Neural cell (in vitro differentiated cells): Measurements from ENCODE around the gene CSF2RB. TPM values are rescaled to one million over a fixed set of nuclear protein-coding genes. Genes with fewer than 3 reads are reported as not detected.

Experiments used
- H2AFZ ChIP-seq: fragments of 200-600, 300-800 bp; sonication (generic), shearing (Covaris generic); 2 replicates; pipeline ENCODE4 v1.6.0; 2014; ENCODE audit warnings: low read depth, mild to moderate bottlenecking, antibody characterized with exemption, low read length, moderate library complexity
- H3F3A ChIP-seq: fragments of 200-600 bp; shearing (Covaris generic); 2 replicates; pipeline ENCODE4 v1.6.1; 2016; ENCODE audit warnings: mild to moderate bottlenecking, moderate library complexity, mixed read lengths, antibody characterized with exemption, low read length; ENCODE audit not compliant: insufficient read depth, poor library complexity, severe bottlenecking
- H3K27ac ChIP-seq: fragments of 200-600, 300-800 bp; sonication (generic), shearing (Covaris generic); 2 replicates; pipeline ENCODE4 v1.5.1; 2014; ENCODE audit warnings: mild to moderate bottlenecking, low read length, moderate library complexity
- H3K27me3 ChIP-seq: fragments of 300-800, 200-600 bp; sonication (generic), shearing (Covaris generic); 2 replicates; pipeline ENCODE4 v1.6.0; 2014; ENCODE audit warnings: mild to moderate bottlenecking, low read depth, low read length, moderate library complexity; ENCODE audit not compliant: insufficient read depth
- H3K36me3 ChIP-seq: fragments of 300-800, 200-600 bp; sonication (generic), shearing (Covaris generic); 2 replicates; pipeline ENCODE4 v1.5.1; 2014; ENCODE audit warnings: mild to moderate bottlenecking, antibody characterized with exemption, low read length, moderate library complexity; ENCODE audit not compliant: insufficient read depth
- H3K4me2 ChIP-seq: fragments of 300-800, 200-600 bp; sonication (generic), shearing (Covaris generic); 2 replicates; pipeline ENCODE4 v1.6.0; 2014; ENCODE audit warnings: mild to moderate bottlenecking, low read length
- H3K4me3 ChIP-seq: fragments of 300-800, 200-600 bp; sonication (generic), shearing (Covaris generic); 2 replicates; pipeline ENCODE4 v1.5.1; 2014; ENCODE audit warnings: mild to moderate bottlenecking, low read length, moderate library complexity
- H3K79me2 ChIP-seq: fragments of 200-600 bp; shearing (Covaris generic); replicated peaks from 2 replicates; pipeline ENCODE4 v1.6.0; 2014; ENCODE audit warnings: mild to moderate bottlenecking, low read length, moderate library complexity; ENCODE audit not compliant: insufficient read depth
- H3K9ac ChIP-seq: fragments of 300-800, 200-600 bp; sonication (generic), shearing (Covaris generic); 2 replicates; pipeline ENCODE4 v1.6.1; 2016; ENCODE audit warnings: mild to moderate bottlenecking, low read length, mixed read lengths
- H3K9me2 ChIP-seq: fragments of 200-600 bp; shearing (Covaris generic); 2 replicates; pipeline ENCODE4 v1.6.1; 2016; ENCODE audit warnings: mild to moderate bottlenecking, low read length, mixed read lengths; ENCODE audit not compliant: insufficient read depth
- H3K9me3 ChIP-seq: fragments of 200-600, 300-800 bp; sonication (generic), shearing (Covaris generic); 2 replicates; pipeline ENCODE4 v1.6.1; 2016; ENCODE audit warnings: mild to moderate bottlenecking, mixed run types, low read length, moderate library complexity, mixed read lengths
- H4K20me1 ChIP-seq: fragments of 200-600 bp; shearing (Covaris generic); 2 replicates; pipeline ENCODE4 v1.6.1; 2016; ENCODE audit warnings: mild to moderate bottlenecking, mixed run types; ENCODE audit not compliant: insufficient read depth
- CTCF ChIP-seq: fragments of 450-650 bp; IDR thresholded peaks from 2 replicates; pipeline ENCODE4 v1.5.1; 2014; ENCODE audit warnings: antibody characterized with exemption, mild to moderate bottlenecking, moderate library complexity; ENCODE audit not compliant: poor library complexity, severe bottlenecking
- EP300 ChIP-seq: fragments of 450-650 bp; conservative IDR thresholded peaks from 2 replicates; pipeline ENCODE4 v1.6.1; 2014; ENCODE audit warnings: antibody characterized with exemption, mild to moderate bottlenecking, moderate library complexity; ENCODE audit not compliant: poor library complexity, severe bottlenecking
- EZH2 ChIP-seq: fragments of 200-600, 300-800 bp; shearing (Covaris generic), sonication (generic); IDR thresholded peaks from 2 replicates; pipeline ENCODE4 v1.6.1; 2014; ENCODE audit warnings: antibody characterized with exemption, low read length, borderline replicate concordance, mild to moderate bottlenecking; ENCODE audit not compliant: insufficient read depth, poor library complexity, severe bottlenecking
- MXI1 ChIP-seq: fragments of 450-650 bp; conservative IDR thresholded peaks from 2 replicates; pipeline ENCODE4 v1.6.1; 2014; ENCODE audit warnings: antibody characterized with exemption, mild to moderate bottlenecking; ENCODE audit not compliant: poor library complexity, severe bottlenecking
- POLR2AphosphoS5 ChIP-seq: IDR thresholded peaks from 2 replicates; pipeline ENCODE4 v1.6.1; 2012
- RAD21 ChIP-seq: fragments of 450-650 bp; conservative IDR thresholded peaks from 2 replicates; pipeline ENCODE4 v1.6.1; 2014; ENCODE audit warnings: antibody characterized with exemption, mild to moderate bottlenecking, moderate library complexity
- REST ChIP-seq: IDR thresholded peaks from 2 replicates; pipeline ENCODE4 v1.6.1; 2012; ENCODE audit warnings: borderline replicate concordance
- SMC3 ChIP-seq: fragments of 450-650 bp; conservative IDR thresholded peaks from 2 replicates; pipeline ENCODE4 v1.6.1; 2014; ENCODE audit warnings: antibody characterized with exemption, mild to moderate bottlenecking, moderate library complexity; ENCODE audit not compliant: poor library complexity
- TAF1 ChIP-seq: IDR thresholded peaks from 2 replicates; pipeline ENCODE4 v1.6.1; 2012; ENCODE audit warnings: low read depth
- polyA plus RNA-seq: library from polyadenylated mRNA; depleted of rRNA; stranded (reverse); fragments of >200 nt; gene quantifications from 2 replicates; pipeline ENCODE4 v1.2.3, GENCODE V29; 2014

CSF2RB gene
- polyA plus RNA-seq, 1 donor from 2014 or later: not detected

- Histone ChIP-seq H3K36me3 (no peaks in the 10 kb centered on the region), H3K9me2 (no peaks in the 10 kb centered on the region), H4K20me1 (no peaks in the 10 kb centered on the region), H3K4me3 (no peak overlapping the region), H3K4me2 (no peak overlapping the region), H3F3A (no peaks in the 10 kb centered on the region), H3K79me2 (no peaks in the 10 kb centered on the region), H3K27me3 (no peaks in the 10 kb centered on the region), H3K9ac (no peak overlapping the region), H3K27ac (no peak overlapping the region), H2AFZ (no peak overlapping the region), H3K9me3 (no peaks in the 10 kb centered on the region)
- TF ChIP-seq REST (no peak), RAD21 (no peak), SMC3 (no peak), TAF1 (no peak), MXI1 (no peak), EP300 (no peak), EZH2 (no peak), POLR2AphosphoS5 (no peak), CTCF (no peak)
Measured at GRCh38 chr22:36938886-36939285, 25.5 kb downstream of the CSF2RB start.

GRCh38 chr22:36940676-36941075 is 27.2 kb downstream of the CSF2RB start:
- TF ChIP-seq EZH2 (no peak), CTCF (no peak), TAF1 (no peak)
- Histone ChIP-seq H3K27ac (no peak overlapping the region), H3K9me3 (no peaks in the 10 kb centered on the region)

More at GRCh38 chr22:36940676-36941075, 27.2 kb downstream of the CSF2RB start:
- Histone ChIP-seq H3K9ac (no peak overlapping the region), H3K4me3 (no peak overlapping the region), H3F3A (no peaks in the 10 kb centered on the region), H3K4me2 (no peak overlapping the region), H3K79me2 (no peaks in the 10 kb centered on the region), H3K9me2 (no peaks in the 10 kb centered on the region), H4K20me1 (no peaks in the 10 kb centered on the region), H3K27me3 (no peaks in the 10 kb centered on the region), H2AFZ (no peak overlapping the region), H3K36me3 (no peaks in the 10 kb centered on the region)
